ENCODE results near the gene CIC. TPM values are rescaled to one million over a fixed set of nuclear protein-coding genes. Genes with fewer than 3 reads are reported as not detected.
A peak's percentile ranks its signal among the peaks of the same experiment; 100 is the strongest.

Gene CIC
- polyA plus RNA-seq, 1 donor (not counting 4 experiments of a cell fraction or from before 2014, with no cell fraction given): 3.1 TPM

GRCh38 chr19:42309686-42310085 lies 40.6 kb downstream of the CIC start:
- no peak overlapping the region for H3K27ac ChIP-seq (ENCODE audit: control insufficient read depth, insufficient read depth, low read length)
- H2AFZ ChIP-seq (ENCODE audit: control insufficient read depth, low read length): no peak overlapping the region
- H3K79me2 ChIP-seq (ENCODE audit: control insufficient read depth, insufficient read depth, low read length): no peaks in the 10 kb centered on the region
- H3K9me1 ChIP-seq (ENCODE audit: control insufficient read depth, extremely low read depth, insufficient read depth, low read length): no peaks in the 10 kb centered on the region
- dilution Hi-C loops (cut with MboI; ENCODE audit: extremely low pct_ligation_motif_present, low sequenced_read_pairs): no loop called here
- no peaks in the 10 kb centered on the region for H3K4me1 ChIP-seq (ENCODE audit: control insufficient read depth, extremely low read depth, insufficient read depth, low read length)
- H3K4me2 ChIP-seq (ENCODE audit: control insufficient read depth, extremely low read depth, insufficient read depth, low read depth, low read length): no peak overlapping the region
- no peak overlapping the region for H3K9ac ChIP-seq (ENCODE audit: control insufficient read depth, extremely low read depth, insufficient read depth, low read length)
- no peak for DNase-seq (ENCODE audit: low read depth, low spot score)
- H4K20me1 ChIP-seq (ENCODE audit: control insufficient read depth, extremely low read depth, insufficient read depth, low read length): no peaks in the 10 kb centered on the region
- H3K36me3 ChIP-seq (ENCODE audit: control insufficient read depth in 2 of 2, extremely low read depth in 1 of 2, insufficient read depth in 2 of 2, low read length in 2 of 2): no peaks in the 10 kb centered on the region
- no peaks in the 10 kb centered on the region for H3K9me3 ChIP-seq (ENCODE audit: control insufficient read depth, low read depth, low read length)
- no peak for FAIRE-seq
- H3K4me3 ChIP-seq (ENCODE audit: control insufficient read depth in 2 of 3, extremely low read depth in 1 of 3, insufficient read depth in 2 of 3, low read depth in 1 of 3, low read length in 3 of 3): no peak overlapping the region
- no peak for TF ChIP-seq EZH2 (IDR thresholded peaks at IDR 0.05; ENCODE audit: low read length)
- H3K27me3 ChIP-seq (ENCODE audit: control insufficient read depth, extremely low read depth, insufficient read depth, low read length): peaks cover 27% of the 10 kb centered on the region

GRCh38 chr19:42311657-42312056 lies 42.6 kb downstream of the CIC start:
- no peak overlapping the region for H3K4me2 ChIP-seq (ENCODE audit: control insufficient read depth, extremely low read depth, insufficient read depth, low read depth, low read length)
- no peak overlapping the region for H2AFZ ChIP-seq (ENCODE audit: control insufficient read depth, low read length)
- no peak overlapping the region for H3K9ac ChIP-seq (ENCODE audit: control insufficient read depth, extremely low read depth, insufficient read depth, low read length)
- FAIRE-seq (no peak), DNase-seq (ENCODE audit: low read depth, low spot score) (no peak)
- no peaks in the 10 kb centered on the region for H3K36me3 ChIP-seq (ENCODE audit: control insufficient read depth in 2 of 2, extremely low read depth in 1 of 2, insufficient read depth in 2 of 2, low read length in 2 of 2)
- dilution Hi-C loops (cut with MboI; ENCODE audit: extremely low pct_ligation_motif_present, low sequenced_read_pairs): no loop called here
- H3K9me3 ChIP-seq (ENCODE audit: control insufficient read depth, low read depth, low read length): no peaks in the 10 kb centered on the region
- H3K27me3 ChIP-seq (ENCODE audit: control insufficient read depth, extremely low read depth, insufficient read depth, low read length): peaks cover 30% of the 10 kb centered on the region
- no peaks in the 10 kb centered on the region for H4K20me1 ChIP-seq (ENCODE audit: control insufficient read depth, extremely low read depth, insufficient read depth, low read length)
- no peak overlapping the region for H3K27ac ChIP-seq (ENCODE audit: control insufficient read depth, insufficient read depth, low read length)
- no peaks in the 10 kb centered on the region for H3K4me1 ChIP-seq (ENCODE audit: control insufficient read depth, extremely low read depth, insufficient read depth, low read length)
- no peak overlapping the region for H3K4me3 ChIP-seq (ENCODE audit: control insufficient read depth in 2 of 3, extremely low read depth in 1 of 3, insufficient read depth in 2 of 3, low read depth in 1 of 3, low read length in 3 of 3)
- no peaks in the 10 kb centered on the region for H3K9me1 ChIP-seq (ENCODE audit: control insufficient read depth, extremely low read depth, insufficient read depth, low read length)
- TF ChIP-seq EZH2 (IDR thresholded peaks at IDR 0.05; ENCODE audit: low read length) (no peak), CTCF (optimal IDR thresholded peaks at IDR 0.05 in 1 of 3, IDR thresholded peaks at IDR 0.05 in 1 of 3, conservative IDR thresholded peaks at IDR 0.05 in 1 of 3; ENCODE audit: extremely low read depth in 1 of 3, insufficient read depth in 2 of 3, low read length in 3 of 3) (peak in 1 of 3 experiments; percentile 26)
- no peaks in the 10 kb centered on the region for H3K79me2 ChIP-seq (ENCODE audit: control insufficient read depth, insufficient read depth, low read length)

DNA sequence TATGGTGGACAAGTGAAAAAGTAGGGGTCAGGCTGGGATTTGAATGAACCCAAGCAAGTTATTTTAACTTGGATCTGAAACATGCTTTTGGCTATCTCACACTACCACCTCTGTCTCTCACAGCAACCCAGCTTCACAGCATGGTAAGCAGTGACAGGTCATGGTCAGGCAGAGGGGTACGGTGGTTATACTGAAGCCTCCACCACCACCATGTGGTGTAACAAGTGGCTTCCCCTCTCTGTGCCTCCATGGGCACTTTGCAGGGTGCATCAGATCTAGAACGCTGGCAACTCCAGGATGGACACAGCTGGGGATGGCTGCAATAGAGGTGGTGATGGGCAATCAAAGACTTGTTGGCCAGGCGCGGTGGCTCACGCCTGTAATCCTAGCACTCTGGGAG lies 43.3 kb downstream of the CIC start:
- Histone ChIP-seq H3K79me2 (ENCODE audit: control insufficient read depth, insufficient read depth, low read length) (no peaks in the 10 kb centered on the region), H4K20me1 (ENCODE audit: control insufficient read depth, extremely low read depth, insufficient read depth, low read length) (no peaks in the 10 kb centered on the region), H3K36me3 (ENCODE audit: control insufficient read depth in 2 of 2, extremely low read depth in 1 of 2, insufficient read depth in 2 of 2, low read length in 2 of 2) (no peaks in the 10 kb centered on the region), H3K9ac (ENCODE audit: control insufficient read depth, extremely low read depth, insufficient read depth, low read length) (no peak overlapping the region), H3K9me1 (ENCODE audit: control insufficient read depth, extremely low read depth, insufficient read depth, low read length) (no peaks in the 10 kb centered on the region), H3K4me2 (ENCODE audit: control insufficient read depth, extremely low read depth, insufficient read depth, low read depth, low read length) (no peak overlapping the region), H2AFZ (ENCODE audit: control insufficient read depth, low read length) (no peak overlapping the region), H3K27me3 (ENCODE audit: control insufficient read depth, extremely low read depth, insufficient read depth, low read length) (peaks cover 31% of the 10 kb centered on the region), H3K4me3 (ENCODE audit: control insufficient read depth in 2 of 3, extremely low read depth in 1 of 3, insufficient read depth in 2 of 3, low read depth in 1 of 3, low read length in 3 of 3) (no peak overlapping the region), H3K27ac (ENCODE audit: control insufficient read depth, insufficient read depth, low read length) (no peak overlapping the region), H3K9me3 (ENCODE audit: control insufficient read depth, low read depth, low read length) (no peaks in the 10 kb centered on the region), H3K4me1 (ENCODE audit: control insufficient read depth, extremely low read depth, insufficient read depth, low read length) (no peaks in the 10 kb centered on the region)
- dilution Hi-C loops (cut with MboI; ENCODE audit: extremely low pct_ligation_motif_present, low sequenced_read_pairs): no loop called here
- DNase-seq (ENCODE audit: low read depth, low spot score) (no peak), FAIRE-seq (no peak)
- TF ChIP-seq CTCF (optimal IDR thresholded peaks at IDR 0.05 in 1 of 3, IDR thresholded peaks at IDR 0.05 in 1 of 3, conservative IDR thresholded peaks at IDR 0.05 in 1 of 3; ENCODE audit: extremely low read depth in 1 of 3, insufficient read depth in 2 of 3, low read length in 3 of 3) (no peak), EZH2 (IDR thresholded peaks at IDR 0.05; ENCODE audit: low read length) (no peak)
